Subcutaneous adipose tissue (tissue), 4 donors: ENCODE measurements around the gene PLA2G12A. TPM values are rescaled to one million over a fixed set of nuclear protein-coding genes. Genes with fewer than 3 reads are reported as not detected.

Source experiments
- CTCF ChIP-seq: fragments of 450-650 bp; IDR thresholded peaks from one replicate; pipeline ENCODE4 v1.5.1; 2016; ENCODE audit warnings: low read depth, mild to moderate bottlenecking, control low read depth, antibody characterized with exemption, moderate library complexity
- total RNA-seq, 4 donors: library from RNA; depleted of rRNA; stranded (reverse); fragments of >200 nt; gene quantifications; one replicate each; pipeline ENCODE4 v1.1.0, GENCODE V29; 2016

The PLA2G12A gene
- total RNA-seq: 10 to 100 TPM; 19.0 to 48.9 (median 24.6) TPM

GRCh38 chr4:109729718-109730618 lies at the start of gene PLA2G12A:
TSS of gene PLA2G12A (minus strand) at chr4:109730070. CDS start at chr4:109729809, 261 bp downstream.
- TF ChIP-seq CTCF: no peak

- TF ChIP-seq CTCF: no peak
Observed at GRCh38 chr4:109764789-109765402, 35.0 kb upstream of the PLA2G12A start.

- TF ChIP-seq CTCF: no peak
Observed at GRCh38 chr4:109764376-109764775, 34.5 kb upstream of the PLA2G12A start.

GRCh38 chr4:109760682-109761081 lies 30.8 kb upstream of the PLA2G12A start:
- no peak for TF ChIP-seq CTCF

GRCh38 chr4:109755656-109756055 lies 25.8 kb upstream of the PLA2G12A start:
- TF ChIP-seq CTCF: no peak

GRCh38 chr4:109754093-109754857 lies 24.4 kb upstream of the PLA2G12A start:
- TF ChIP-seq CTCF: no peak

GRCh38 chr4:109752525-109752924 lies 22.7 kb upstream of the PLA2G12A start:
- TF ChIP-seq CTCF: no peak
